Activated CD8-positive, alpha-beta memory T cell treated with anti-CD3 and anti-CD28 coated beads for 36 hours (primary cell): Measurements from ENCODE around the gene MATK. TPM values are rescaled to one million over a fixed set of nuclear protein-coding genes. Genes with fewer than 3 reads are reported as not detected.

Experiments used
- CTCF ChIA-PET: fragments of 350-600 bp; sonication (Branson Sonifier 250); formaldehyde crosslinking; loops from one replicate; lab custom pipeline; 2021; ENCODE audit warnings: antibody characterized with exemption; lab: Charles Lee
- POLR2A ChIA-PET: fragments of 350-600 bp; sonication (Branson Sonifier 250); formaldehyde crosslinking; loops from one replicate; lab custom pipeline; 2021; ENCODE audit warnings: antibody characterized with exemption; lab: Charles Lee
- total RNA-seq, 2 experiments: library from RNA; stranded (reverse); gene quantifications; one replicate each; pipeline ENCODE4 v1.2.3, GENCODE V29; 2021

The MATK gene
- total RNA-seq, 2 experiments from 2014 or later, result 36.1 to 39.3 TPM

GRCh38 chr19:3745363-3746045, 40.7 kb downstream of the MATK start:
- POLR2A ChIA-PET, result no interaction called here
- CTCF ChIA-PET, result no interaction called here

GRCh38 chr19:3743486-3743885, 42.7 kb downstream of the MATK start:
- CTCF ChIA-PET, result no interaction called here

DNA sequence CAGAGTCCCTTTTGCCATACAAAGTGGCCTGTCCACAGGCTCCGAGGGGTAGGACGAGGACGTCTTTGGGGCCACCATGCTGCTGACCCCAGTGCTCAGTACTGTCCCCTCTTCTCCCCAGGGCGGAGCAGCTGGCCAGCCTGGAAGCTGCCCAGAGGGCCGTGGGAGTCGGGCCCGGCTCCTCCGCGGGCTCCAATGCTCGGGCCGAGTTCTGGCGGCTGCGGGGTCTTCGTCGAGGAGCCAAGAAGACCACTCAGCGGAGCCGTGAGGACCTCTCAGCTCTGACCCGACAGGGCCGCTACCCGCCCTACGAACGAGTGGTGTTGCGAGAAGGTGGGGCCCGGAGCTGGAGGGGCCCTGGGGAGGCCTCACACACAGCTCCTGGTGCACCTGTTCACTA, 45.8 kb downstream of the MATK start:
- ChIA-PET POLR2A (no interaction called here), CTCF (interaction anchor here (1.2 to 1.5 kb wide), 2 partner anchors 8 to 9 kb away, joined by 3 read pairs; no protein-coding TSS in a partner anchor)

More at GRCh38 chr19:3743486-3743885, 42.7 kb downstream of the MATK start:
- POLR2A ChIA-PET, result interaction anchor here (0.6 kb wide), 1 partner anchor 190 kb away, joined by 3 read pairs; no protein-coding TSS in a partner anchor

DNA sequence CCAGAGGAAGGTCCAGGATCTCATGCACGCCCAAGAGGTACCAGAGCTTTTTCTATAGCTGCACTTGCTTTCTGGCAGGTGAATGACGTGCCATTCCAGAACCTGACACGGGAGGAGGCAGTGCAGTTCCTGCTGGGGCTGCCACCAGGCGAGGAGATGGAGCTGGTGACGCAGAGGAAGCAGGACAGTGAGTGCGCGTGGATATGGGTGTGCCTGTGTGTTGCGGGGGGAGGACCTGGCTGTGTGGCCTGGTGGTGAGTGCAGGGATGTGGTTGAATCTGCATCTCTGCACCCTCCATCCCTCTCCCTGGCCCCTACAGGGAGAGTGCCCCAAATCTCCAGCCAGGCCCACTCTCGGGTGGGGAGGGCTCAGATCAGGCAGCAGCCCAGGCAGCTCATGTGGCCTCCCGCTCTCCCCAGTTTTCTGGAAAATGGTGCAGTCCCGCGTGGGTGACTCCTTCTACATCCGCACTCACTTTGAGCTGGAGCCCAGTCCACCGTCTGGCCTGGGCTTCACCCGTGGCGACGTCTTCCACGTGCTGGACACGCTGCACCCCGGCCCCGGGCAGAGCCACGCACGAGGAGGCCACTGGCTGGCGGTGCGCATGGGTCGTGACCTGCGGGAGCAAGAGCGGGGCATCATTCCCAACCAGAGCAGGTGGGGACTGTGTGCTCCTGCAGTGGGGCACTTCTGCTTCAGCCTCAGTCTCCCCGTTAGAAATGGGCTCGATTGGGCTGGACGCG, 47.5 kb downstream of the MATK start:
- POLR2A ChIA-PET, result no interaction called here
- CTCF ChIA-PET, result interaction anchor here (1.2 to 1.4 kb wide), 2 partner anchors 83 to 194 kb away, joined by 3 to 4 read pairs; no protein-coding TSS in a partner anchor

DNA sequence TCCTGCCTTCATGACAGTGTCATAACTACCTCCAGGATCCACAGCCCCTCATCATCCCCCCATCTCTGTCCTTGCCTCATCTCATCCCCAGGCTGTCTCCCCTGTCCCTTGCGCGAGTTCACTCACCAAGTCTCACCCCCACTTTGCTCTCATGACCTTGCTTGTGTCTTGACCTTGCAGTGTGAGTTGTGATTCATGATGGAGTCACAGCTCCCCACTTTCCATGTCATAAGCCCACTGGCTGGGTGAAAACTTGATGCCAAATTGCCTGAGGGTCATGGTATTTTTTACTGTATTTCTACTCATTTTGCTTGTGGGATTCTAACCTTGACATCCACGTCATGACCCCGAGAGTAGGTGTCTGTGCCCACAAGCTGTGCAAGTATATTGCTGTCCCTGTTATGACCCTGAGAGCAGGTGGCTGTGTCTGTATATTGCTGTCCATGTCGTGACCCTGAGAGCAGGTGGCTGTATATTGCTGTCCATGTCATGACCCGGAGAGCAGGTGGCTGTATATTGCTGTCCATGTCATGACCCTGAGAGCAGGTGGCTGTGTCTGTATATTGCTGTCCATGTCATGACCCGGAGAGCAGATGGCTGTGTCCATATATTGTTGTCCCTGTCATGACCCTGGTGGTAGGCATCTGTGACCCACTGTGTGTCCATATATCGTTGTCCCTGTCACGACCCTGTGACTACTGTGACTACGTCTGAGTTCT, 48.5 kb downstream of the MATK start:
- POLR2A ChIA-PET, result no interaction called here
- CTCF ChIA-PET, result interaction anchor here (1.2 to 1.4 kb wide), 2 partner anchors 84 to 193 kb away, joined by 3 to 4 read pairs; no protein-coding TSS in a partner anchor

- ChIA-PET POLR2A (no interaction called here), CTCF (no interaction called here)
These were observed 50.0 kb downstream of the MATK start for GRCh38 chr19:3736106-3736724.

DNA sequence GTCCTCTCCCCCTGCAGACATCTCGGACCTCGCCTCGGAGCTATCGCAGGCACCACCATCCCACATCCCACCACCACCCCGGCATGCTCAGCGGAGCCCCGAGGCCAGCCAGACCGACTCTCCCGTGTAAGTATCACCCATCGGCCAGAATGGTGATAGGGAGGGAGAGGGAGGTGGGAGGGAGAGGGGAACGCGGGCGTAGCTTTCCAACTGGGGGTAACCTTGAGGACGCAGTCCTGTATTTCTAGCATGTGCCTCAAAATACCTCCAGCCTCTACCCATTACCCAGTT, 51.9 kb downstream of the MATK start:
- ChIA-PET POLR2A (no interaction called here), CTCF (no interaction called here)

GRCh38 chr19:3733549-3734309, 52.5 kb downstream of the MATK start:
- ChIA-PET CTCF (no interaction called here), POLR2A (no interaction called here)

DNA sequence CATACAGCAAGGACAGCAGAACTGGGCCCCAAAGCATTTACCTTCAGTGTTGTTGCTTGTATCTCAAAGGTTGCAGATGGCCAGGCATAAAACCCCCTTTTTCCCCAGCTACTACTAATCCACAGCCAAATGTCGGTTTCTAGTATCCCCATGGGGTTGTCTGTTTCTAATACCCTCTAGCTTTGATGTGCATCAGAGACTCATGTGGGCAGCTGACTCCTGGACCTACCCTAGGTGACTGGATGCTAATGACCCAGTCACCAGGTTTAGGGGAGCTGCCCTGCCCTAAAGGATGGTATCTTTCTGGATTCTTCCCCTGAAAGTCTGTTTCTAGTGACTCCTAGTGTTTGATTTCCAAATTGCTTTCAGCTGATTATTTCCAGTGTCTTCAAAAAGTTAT, 54.1 kb downstream of the MATK start:
- POLR2A ChIA-PET, result no interaction called here

GRCh38 chr19:3730457-3730958, 55.7 kb downstream of the MATK start:
- CTCF ChIA-PET, result no interaction called here
- POLR2A ChIA-PET, result no interaction called here

More for the DNA sequence above, 54.1 kb downstream of the MATK start:
- CTCF ChIA-PET, result interaction anchor here (1.0 kb wide), 1 partner anchor 8 kb away, joined by 3 read pairs; no protein-coding TSS in a partner anchor

Other genes with a start within 250 kb of the MATK start
- under 1 TPM; 0.67 to 0.78 TPM for gene TEKTIP1, start 247.2 kb downstream of the MATK start, total RNA-seq
- 100 to 1,000 TPM; 118 to 124 TPM for gene MFSD12, start 228.8 kb downstream of the MATK start, total RNA-seq
- 10 to 100 TPM; 43.0 to 44.9 TPM for gene HMG20B, start 213.4 kb downstream of the MATK start, total RNA-seq
- gene GIPC3, start 200.9 kb downstream of the MATK start, total RNA-seq, result under 1 TPM; 0.44 to 0.67 TPM
- 1 to 10 TPM; 2.7 to 3.4 TPM for gene TBXA2R, start 179.5 kb downstream of the MATK start, total RNA-seq
- gene CACTIN, start 159.6 kb downstream of the MATK start, total RNA-seq, result 10 to 100 TPM; 36.7 to 38.1 TPM
- 10 to 100 TPM; 29.6 to 30.3 TPM for gene PIP5K1C, start 85.9 kb downstream of the MATK start, total RNA-seq
- gene TJP3, start 78.0 kb downstream of the MATK start, total RNA-seq, result under 1 TPM; 0.63 to 0.94 TPM
- gene APBA3, start 24.7 kb downstream of the MATK start, total RNA-seq, result 10 to 100 TPM; 36.9 to 39.1 TPM
- gene MRPL54, start 23.7 kb downstream of the MATK start, total RNA-seq, result 10 to 100 TPM; 83.1 to 88.8 TPM
- gene RAX2, start 14.2 kb downstream of the MATK start, total RNA-seq, result not detected
- gene ZFR2, start 82.7 kb upstream of the MATK start, total RNA-seq, result 1 to 10 TPM in 1 of 2 experiments, under 1 TPM in 1; 0.69 to 1.0 TPM
- gene ATCAY, start 94.3 kb upstream of the MATK start, total RNA-seq, result not detected
- not detected for gene NMRK2, start 146.7 kb upstream of the MATK start, total RNA-seq
- 10 to 100 TPM; 42.3 to 42.5 TPM for gene DAPK3, start 184.7 kb upstream of the MATK start, total RNA-seq
- gene EEF2, start 199.1 kb upstream of the MATK start, total RNA-seq, result 1,000 to 10,000 TPM; 3,176 to 3,180 TPM
- gene PIAS4, start 221.4 kb upstream of the MATK start, total RNA-seq, result 10 to 100 TPM; 32.9 to 34.7 TPM